Type B pancreatic cell (in vitro differentiated cells): ENCODE results near the gene NOMO2. TPM values are rescaled to one million over a fixed set of nuclear protein-coding genes. Genes with fewer than 3 reads are reported as not detected.
"Not testable (repeated sequence)": the region's sequence is repeated elsewhere in the genome, so short reads cannot be mapped to it uniquely, and the experiment has no call there.

Source experiments
- DNase-seq: peaks from one replicate; pipeline ENCODE4 v3.0.0; 2021; ENCODE audit warnings: mixed read lengths; ENCODE audit not compliant: unreplicated experiment; ENCODE audit errors: extremely low spot score
- H3K27ac Mint-ChIP-seq: 2 replicates; pipeline ENCODE4 v1.8.0; 2021; ENCODE audit warnings: mild to moderate bottlenecking, mixed read lengths
- H3K27me3 Mint-ChIP-seq: 2 replicates; pipeline ENCODE4 v1.8.0; 2021; ENCODE audit warnings: mixed read lengths
- H3K36me3 Mint-ChIP-seq: 2 replicates; pipeline ENCODE4 v1.8.0; 2021; ENCODE audit warnings: mixed read lengths
- H3K4me1 Mint-ChIP-seq: one replicate; pipeline ENCODE4 v1.8.0; 2021; ENCODE audit warnings: mixed read lengths; ENCODE audit not compliant: unreplicated experiment
- H3K4me3 Mint-ChIP-seq: 2 replicates; pipeline ENCODE4 v1.8.0; 2021; ENCODE audit warnings: mild to moderate bottlenecking, mixed read lengths
- H3K9me3 Mint-ChIP-seq: 2 replicates; pipeline ENCODE4 v1.8.0; 2021; ENCODE audit warnings: mixed read lengths
- long read RNA-seq: library from polyadenylated mRNA; unstranded; transcript quantifications from one replicate; pipeline ENCODE4 v2.0.0, GENCODE V29; 2020
- total RNA-seq: library from RNA; stranded (reverse); gene quantifications from 2 replicates; pipeline ENCODE4 v1.2.1, GENCODE V29; 2021; ENCODE audit warnings: low replicate concordance

NOMO2 gene, protein sequence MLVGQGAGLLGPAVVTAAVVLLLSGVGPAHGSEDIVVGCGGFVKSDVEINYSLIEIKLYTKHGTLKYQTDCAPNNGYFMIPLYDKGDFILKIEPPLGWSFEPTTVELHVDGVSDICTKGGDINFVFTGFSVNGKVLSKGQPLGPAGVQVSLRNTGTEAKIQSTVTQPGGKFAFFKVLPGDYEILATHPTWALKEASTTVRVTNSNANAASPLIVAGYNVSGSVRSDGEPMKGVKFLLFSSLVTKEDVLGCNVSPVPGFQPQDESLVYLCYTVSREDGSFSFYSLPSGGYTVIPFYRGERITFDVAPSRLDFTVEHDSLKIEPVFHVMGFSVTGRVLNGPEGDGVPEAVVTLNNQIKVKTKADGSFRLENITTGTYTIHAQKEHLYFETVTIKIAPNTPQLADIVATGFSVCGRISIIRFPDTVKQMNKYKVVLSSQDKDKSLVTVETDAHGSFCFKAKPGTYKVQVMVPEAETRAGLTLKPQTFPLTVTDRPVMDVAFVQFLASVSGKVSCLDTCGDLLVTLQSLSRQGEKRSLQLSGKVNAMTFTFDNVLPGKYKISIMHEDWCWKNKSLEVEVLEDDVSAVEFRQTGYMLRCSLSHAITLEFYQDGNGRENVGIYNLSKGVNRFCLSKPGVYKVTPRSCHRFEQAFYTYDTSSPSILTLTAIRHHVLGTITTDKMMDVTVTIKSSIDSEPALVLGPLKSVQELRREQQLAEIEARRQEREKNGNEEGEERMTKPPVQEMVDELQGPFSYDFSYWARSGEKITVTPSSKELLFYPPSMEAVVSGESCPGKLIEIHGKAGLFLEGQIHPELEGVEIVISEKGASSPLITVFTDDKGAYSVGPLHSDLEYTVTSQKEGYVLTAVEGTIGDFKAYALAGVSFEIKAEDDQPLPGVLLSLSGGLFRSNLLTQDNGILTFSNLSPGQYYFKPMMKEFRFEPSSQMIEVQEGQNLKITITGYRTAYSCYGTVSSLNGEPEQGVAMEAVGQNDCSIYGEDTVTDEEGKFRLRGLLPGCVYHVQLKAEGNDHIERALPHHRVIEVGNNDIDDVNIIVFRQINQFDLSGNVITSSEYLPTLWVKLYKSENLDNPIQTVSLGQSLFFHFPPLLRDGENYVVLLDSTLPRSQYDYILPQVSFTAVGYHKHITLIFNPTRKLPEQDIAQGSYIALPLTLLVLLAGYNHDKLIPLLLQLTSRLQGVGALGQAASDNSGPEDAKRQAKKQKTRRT
- 90.5 and 98.8 TPM in 2 replicates for total RNA-seq
- long read RNA-seq, full-length matches to known transcripts, result 3 of 31 reads
- long read RNA-seq, partial matches to known transcripts, result 28 of 31 reads
- long read RNA-seq, other reads (novel, unspliced or antisense), result 0 of 31 reads

DNA sequence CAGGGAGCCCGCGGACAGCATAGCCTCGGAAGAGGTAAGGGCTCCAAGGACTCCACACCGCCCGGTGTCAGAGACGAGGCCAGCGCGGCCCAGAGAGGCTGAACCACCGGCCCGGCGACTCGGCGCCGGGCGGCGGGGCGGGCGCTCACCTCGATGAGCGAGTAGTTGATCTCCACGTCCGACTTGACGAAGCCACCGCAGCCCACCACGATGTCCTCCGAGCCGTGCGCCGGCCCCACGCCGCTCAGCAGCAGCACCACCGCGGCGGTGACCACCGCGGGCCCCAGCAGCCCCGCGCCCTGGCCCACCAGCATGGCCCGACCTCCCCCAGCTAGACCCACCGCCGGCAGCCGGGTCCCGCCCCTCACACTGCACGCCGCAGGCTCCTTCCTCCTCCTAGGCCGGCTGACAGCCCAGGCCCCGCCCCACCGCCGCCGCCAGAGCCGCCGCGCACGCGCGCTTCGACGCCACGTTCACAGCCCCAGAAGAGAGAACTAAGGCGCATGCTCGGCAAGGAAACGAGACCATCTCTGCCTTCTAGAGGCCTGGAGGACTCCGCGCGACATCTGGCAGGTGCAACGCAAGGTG is at the start of gene NOMO2:
NOMO2 (minus strand) TSS at position 371 of the 588 bp plus-strand sequence; CDS start at position 314, 57 bp downstream.
- H3K27ac Mint-ChIP-seq, H3K27me3 Mint-ChIP-seq, H3K36me3 Mint-ChIP-seq, H3K9me3 Mint-ChIP-seq, H3K4me1 Mint-ChIP-seq: not testable (repeated sequence)
- H3K4me3 Mint-ChIP-seq, result peak within 1 kb of the TSS; percentile 77
- DNase-seq, result peak; percentile 95

- not testable (repeated sequence) for H3K9me3 Mint-ChIP-seq, H3K4me3 Mint-ChIP-seq, DNase-seq, H3K36me3 Mint-ChIP-seq, H3K4me1 Mint-ChIP-seq, H3K27me3 Mint-ChIP-seq, H3K27ac Mint-ChIP-seq
Measured at GRCh38 chr16:18610147-18610803, 48.4 kb upstream of the NOMO2 start.

GRCh38 chr16:18608271-18608670 is 46.4 kb upstream of the NOMO2 start:
- DNase-seq, H3K27me3 Mint-ChIP-seq, H3K4me3 Mint-ChIP-seq, H3K4me1 Mint-ChIP-seq, H3K36me3 Mint-ChIP-seq, H3K27ac Mint-ChIP-seq, H3K9me3 Mint-ChIP-seq: not testable (repeated sequence)

DNA sequence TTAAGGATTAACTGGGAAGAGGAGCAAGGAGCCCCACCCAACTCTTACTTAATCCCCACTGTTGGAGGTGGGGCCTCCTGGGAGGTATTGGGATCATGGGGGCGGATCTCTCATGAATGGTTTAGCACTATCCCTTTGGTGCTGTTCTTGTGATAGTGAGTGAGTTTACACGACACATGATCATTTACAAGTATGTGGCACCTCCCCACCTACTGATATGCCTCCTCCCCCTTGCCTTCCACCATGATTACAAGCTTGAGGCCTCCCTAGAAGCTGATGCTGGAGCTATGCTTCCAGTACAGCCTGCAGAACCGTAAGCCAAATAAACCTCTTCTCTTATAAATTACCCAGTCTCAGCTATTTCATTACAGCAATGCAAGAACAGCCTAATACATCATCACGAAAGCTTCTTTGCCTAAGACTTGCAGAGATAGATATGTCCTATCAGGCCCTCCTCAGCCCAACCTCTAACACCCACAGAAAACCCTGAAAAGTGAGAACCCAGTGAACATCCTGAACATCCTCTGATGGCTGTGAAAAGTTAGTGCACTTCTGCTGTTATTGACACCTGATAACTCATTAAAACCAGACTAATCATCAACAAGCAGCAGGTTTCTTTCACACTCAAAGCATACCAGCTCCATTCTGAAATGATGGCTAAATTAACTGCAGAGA is 41.8 kb upstream of the NOMO2 start:
- not testable (repeated sequence) for H3K27me3 Mint-ChIP-seq, H3K27ac Mint-ChIP-seq, DNase-seq, H3K4me1 Mint-ChIP-seq, H3K4me3 Mint-ChIP-seq, H3K9me3 Mint-ChIP-seq, H3K36me3 Mint-ChIP-seq

GRCh38 chr16:18598582-18598981 is 36.7 kb upstream of the NOMO2 start:
- not testable (repeated sequence) for DNase-seq, H3K36me3 Mint-ChIP-seq, H3K27ac Mint-ChIP-seq, H3K9me3 Mint-ChIP-seq, H3K4me3 Mint-ChIP-seq, H3K4me1 Mint-ChIP-seq, H3K27me3 Mint-ChIP-seq

GRCh38 chr16:18597734-18598133 is 35.8 kb upstream of the NOMO2 start:
- not testable (repeated sequence) for H3K4me1 Mint-ChIP-seq, H3K9me3 Mint-ChIP-seq, H3K36me3 Mint-ChIP-seq, H3K27ac Mint-ChIP-seq, H3K4me3 Mint-ChIP-seq, H3K27me3 Mint-ChIP-seq, DNase-seq

DNA sequence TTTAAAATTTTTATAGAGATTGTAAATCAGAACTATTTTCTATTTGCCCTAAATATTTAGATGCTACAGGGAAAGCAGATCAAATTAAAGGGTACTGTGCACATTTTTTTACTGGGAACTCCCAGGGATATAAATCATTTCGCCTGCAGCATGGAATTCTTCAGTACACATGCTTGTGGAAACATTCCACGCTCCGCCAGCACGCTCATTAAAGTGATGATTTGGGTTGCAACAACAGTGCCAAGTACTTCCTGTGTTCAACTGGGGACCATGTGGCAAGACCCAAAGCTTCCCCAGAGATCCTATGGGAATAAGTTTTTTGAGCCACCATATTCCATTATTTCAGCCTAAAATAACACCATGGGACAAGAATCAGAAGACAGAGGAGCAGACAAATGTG is 35.4 kb upstream of the NOMO2 start:
- not testable (repeated sequence) for H3K9me3 Mint-ChIP-seq, H3K27ac Mint-ChIP-seq, DNase-seq, H3K4me3 Mint-ChIP-seq, H3K27me3 Mint-ChIP-seq, H3K36me3 Mint-ChIP-seq, H3K4me1 Mint-ChIP-seq

GRCh38 chr16:18595796-18596195 is 33.9 kb upstream of the NOMO2 start:
- H3K4me1 Mint-ChIP-seq, H3K4me3 Mint-ChIP-seq, DNase-seq, H3K27ac Mint-ChIP-seq, H3K9me3 Mint-ChIP-seq, H3K27me3 Mint-ChIP-seq, H3K36me3 Mint-ChIP-seq: not testable (repeated sequence)

GRCh38 chr16:18594880-18595279 is 33.0 kb upstream of the NOMO2 start:
- not testable (repeated sequence) for H3K36me3 Mint-ChIP-seq, H3K9me3 Mint-ChIP-seq, H3K4me1 Mint-ChIP-seq, H3K27ac Mint-ChIP-seq, H3K4me3 Mint-ChIP-seq, DNase-seq, H3K27me3 Mint-ChIP-seq

DNA sequence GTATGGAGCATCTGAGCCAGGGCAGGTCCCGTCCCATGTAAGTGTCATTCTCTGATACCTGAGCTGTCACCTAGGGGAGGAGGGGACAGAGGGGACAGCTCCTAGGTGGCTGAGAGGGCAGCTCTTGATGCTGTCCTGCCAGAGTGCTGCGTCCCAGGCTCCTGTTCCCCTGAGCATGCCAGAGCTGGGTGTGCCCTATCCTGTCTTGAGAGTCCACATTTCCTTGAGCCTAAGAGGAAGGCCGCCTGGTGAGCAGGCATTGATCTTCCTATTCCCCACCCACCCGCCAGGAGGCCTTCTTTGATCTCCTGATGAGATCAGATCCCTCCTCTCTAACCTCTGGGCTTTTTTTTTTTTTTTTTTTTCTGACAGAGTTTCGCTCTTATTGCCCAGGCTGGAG is 32.0 kb upstream of the NOMO2 start:
- H3K4me3 Mint-ChIP-seq, H3K36me3 Mint-ChIP-seq, H3K4me1 Mint-ChIP-seq, H3K27ac Mint-ChIP-seq, DNase-seq, H3K27me3 Mint-ChIP-seq, H3K9me3 Mint-ChIP-seq: not testable (repeated sequence)

DNA sequence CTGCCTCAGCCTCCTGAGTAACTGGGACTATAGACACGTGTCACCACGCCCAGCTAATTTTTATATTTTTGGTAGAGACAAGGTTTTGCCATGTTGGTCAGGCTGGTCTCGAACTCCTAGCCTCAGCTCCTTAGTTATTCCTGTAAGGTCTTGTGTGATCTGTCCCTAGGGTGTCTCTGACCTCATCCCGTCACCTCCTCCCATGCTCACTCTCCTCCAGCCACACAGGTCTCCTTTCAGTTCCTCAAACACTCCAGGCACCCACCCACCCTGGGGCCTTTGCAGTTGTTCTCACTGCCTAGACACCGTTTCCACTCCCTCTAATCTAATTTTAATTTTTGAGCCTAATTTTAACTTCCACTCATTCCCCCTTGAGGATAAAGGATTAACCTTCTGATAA is 31.1 kb upstream of the NOMO2 start:
- not testable (repeated sequence) for H3K27ac Mint-ChIP-seq, H3K9me3 Mint-ChIP-seq

More for the DNA sequence above, 31.1 kb upstream of the NOMO2 start:
- not testable (repeated sequence) for DNase-seq, H3K4me3 Mint-ChIP-seq, H3K4me1 Mint-ChIP-seq, H3K27me3 Mint-ChIP-seq, H3K36me3 Mint-ChIP-seq
